Measurements from ENCODE around the gene KRT16. TPM values are rescaled to one million over a fixed set of nuclear protein-coding genes. Genes with fewer than 3 reads are reported as not detected.
"Not testable (repeated sequence)": the region's sequence is repeated elsewhere in the genome, so short reads cannot be mapped to it uniquely, and the experiment has no call there.

KRT16 gene
- total RNA-seq: not detected

- H3K9me3 ChIP-seq (ENCODE audit: low read depth, low read length); H3K4me3 ChIP-seq (ENCODE audit: low read length); H3K27me3 ChIP-seq (ENCODE audit: insufficient read depth, low read length); H3K4me1 ChIP-seq (ENCODE audit: insufficient read depth, low read length): not testable (repeated sequence)
Measured at GRCh38 chr17:41612376-41613160, at the start of gene KRT16. TSS of gene KRT16 (minus strand) at chr17:41612767. CDS start at chr17:41612688, 79 bp downstream.

DNA sequence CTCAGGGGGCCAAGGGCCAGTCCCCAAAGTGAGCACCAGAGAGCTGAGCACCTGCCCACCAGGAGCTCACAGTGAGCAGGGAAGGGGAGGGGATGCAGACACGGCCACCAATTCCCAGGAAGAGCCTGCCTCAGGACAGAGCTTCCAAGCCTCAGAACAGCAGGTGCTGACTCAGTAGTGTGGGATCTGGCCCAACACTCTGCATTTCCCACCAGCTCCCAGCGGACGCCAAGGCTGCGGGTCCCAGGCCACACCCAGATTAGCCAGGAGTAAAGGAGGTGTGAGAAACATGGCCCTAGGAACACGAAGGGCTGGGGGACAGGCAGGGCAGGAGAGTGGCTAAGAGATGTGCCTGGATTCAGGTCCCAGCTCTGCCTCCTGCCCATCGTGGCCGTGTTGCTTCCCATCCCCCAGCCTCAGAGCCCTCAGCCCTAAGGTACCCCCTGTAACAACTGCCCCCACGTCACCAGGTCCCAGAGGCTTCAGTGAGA, 47.7 kb upstream of the KRT16 start:
- H3K4me1 ChIP-seq (ENCODE audit: insufficient read depth, low read length): no peaks in the 10 kb centered on the region
- no peak overlapping the region for H3K4me3 ChIP-seq (ENCODE audit: low read length)
- no peaks in the 10 kb centered on the region for H3K9me3 ChIP-seq (ENCODE audit: low read depth, low read length)
- no peaks in the 10 kb centered on the region for H3K27me3 ChIP-seq (ENCODE audit: insufficient read depth, low read length)

GRCh38 chr17:41659427-41660212, 47.1 kb upstream of the KRT16 start:
- no peaks in the 10 kb centered on the region for H3K27me3 ChIP-seq (ENCODE audit: insufficient read depth, low read length)
- H3K9me3 ChIP-seq (ENCODE audit: low read depth, low read length): no peaks in the 10 kb centered on the region
- no peaks in the 10 kb centered on the region for H3K4me1 ChIP-seq (ENCODE audit: insufficient read depth, low read length)
- no peak overlapping the region for H3K4me3 ChIP-seq (ENCODE audit: low read length)

GRCh38 chr17:41658846-41659245, 46.3 kb upstream of the KRT16 start:
- no peaks in the 10 kb centered on the region for H3K9me3 ChIP-seq (ENCODE audit: low read depth, low read length)
- no peaks in the 10 kb centered on the region for H3K27me3 ChIP-seq (ENCODE audit: insufficient read depth, low read length)
- H3K4me3 ChIP-seq (ENCODE audit: low read length): no peak overlapping the region
- H3K4me1 ChIP-seq (ENCODE audit: insufficient read depth, low read length): no peaks in the 10 kb centered on the region

- no peaks in the 10 kb centered on the region for H3K9me3 ChIP-seq (ENCODE audit: low read depth, low read length)
- H3K4me3 ChIP-seq (ENCODE audit: low read length): no peak overlapping the region
- H3K27me3 ChIP-seq (ENCODE audit: insufficient read depth, low read length): no peaks in the 10 kb centered on the region
- no peaks in the 10 kb centered on the region for H3K4me1 ChIP-seq (ENCODE audit: insufficient read depth, low read length)
Measured at GRCh38 chr17:41657936-41658335, 45.4 kb upstream of the KRT16 start.

DNA sequence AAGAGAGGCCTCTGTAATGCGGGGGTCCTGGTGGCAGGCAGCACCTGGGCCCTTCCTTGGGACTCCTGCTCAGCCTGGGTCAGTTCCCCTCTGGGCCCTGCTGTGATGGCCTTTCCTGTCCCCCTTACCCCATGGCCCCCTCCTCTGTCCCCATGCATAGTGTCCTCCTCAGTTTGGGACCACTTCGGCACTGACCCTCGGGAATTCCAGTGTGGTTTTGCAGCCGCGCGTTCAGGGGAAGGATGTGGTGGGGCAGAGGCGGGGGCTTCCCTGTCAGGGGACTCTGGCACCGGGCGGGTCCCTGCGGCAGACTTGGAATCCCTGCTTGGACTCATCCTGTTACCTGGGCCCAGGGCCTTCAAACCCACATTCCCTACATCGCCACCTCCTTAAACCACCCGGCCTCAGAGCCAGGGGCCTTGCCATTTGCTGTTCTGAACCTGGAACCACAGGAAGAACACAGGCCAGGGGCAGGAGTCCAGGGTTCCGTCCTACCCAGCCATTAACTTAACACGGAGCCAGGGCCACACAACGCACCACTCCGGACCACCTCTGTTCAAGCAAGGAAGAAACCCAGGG, 44.7 kb upstream of the KRT16 start:
- Histone ChIP-seq H3K4me1 (ENCODE audit: insufficient read depth, low read length) (no peaks in the 10 kb centered on the region), H3K9me3 (ENCODE audit: low read depth, low read length) (no peaks in the 10 kb centered on the region), H3K4me3 (ENCODE audit: low read length) (no peak overlapping the region), H3K27me3 (ENCODE audit: insufficient read depth, low read length) (no peaks in the 10 kb centered on the region)

- no peaks in the 10 kb centered on the region for H3K27me3 ChIP-seq (ENCODE audit: insufficient read depth, low read length)
- no peaks in the 10 kb centered on the region for H3K9me3 ChIP-seq (ENCODE audit: low read depth, low read length)
- H3K4me1 ChIP-seq (ENCODE audit: insufficient read depth, low read length): no peaks in the 10 kb centered on the region
- no peak overlapping the region for H3K4me3 ChIP-seq (ENCODE audit: low read length)
Measured at GRCh38 chr17:41656249-41657023, 43.9 kb upstream of the KRT16 start.

DNA sequence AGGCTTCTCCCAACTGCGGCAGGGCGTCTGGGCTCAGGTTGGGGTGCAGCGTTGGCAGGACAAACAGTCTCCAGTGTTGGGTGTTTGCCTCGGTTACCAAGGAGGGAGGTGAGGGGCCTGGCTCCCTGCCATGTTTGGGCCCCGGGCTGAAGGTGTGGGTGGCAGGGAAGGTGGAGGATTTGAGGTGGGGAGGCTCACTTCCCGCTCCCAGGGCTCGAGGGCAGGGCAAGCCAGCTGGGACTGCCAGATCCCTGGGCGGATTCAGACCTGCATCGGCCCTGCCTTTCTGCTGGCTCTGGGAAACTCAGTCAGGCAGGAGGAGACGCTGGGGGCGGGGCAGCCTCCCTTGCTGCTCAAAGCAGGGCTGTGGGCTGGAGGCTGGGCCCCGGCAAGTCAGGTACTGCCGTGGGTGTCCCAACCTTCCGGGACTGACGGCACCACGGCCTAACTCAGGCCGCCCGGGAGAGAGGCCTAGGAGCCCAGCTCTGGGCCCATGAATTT, 43.1 kb upstream of the KRT16 start:
- H3K27me3 ChIP-seq (ENCODE audit: insufficient read depth, low read length): no peaks in the 10 kb centered on the region
- no peak overlapping the region for H3K4me3 ChIP-seq (ENCODE audit: low read length)
- H3K9me3 ChIP-seq (ENCODE audit: low read depth, low read length): no peaks in the 10 kb centered on the region
- no peaks in the 10 kb centered on the region for H3K4me1 ChIP-seq (ENCODE audit: insufficient read depth, low read length)

DNA sequence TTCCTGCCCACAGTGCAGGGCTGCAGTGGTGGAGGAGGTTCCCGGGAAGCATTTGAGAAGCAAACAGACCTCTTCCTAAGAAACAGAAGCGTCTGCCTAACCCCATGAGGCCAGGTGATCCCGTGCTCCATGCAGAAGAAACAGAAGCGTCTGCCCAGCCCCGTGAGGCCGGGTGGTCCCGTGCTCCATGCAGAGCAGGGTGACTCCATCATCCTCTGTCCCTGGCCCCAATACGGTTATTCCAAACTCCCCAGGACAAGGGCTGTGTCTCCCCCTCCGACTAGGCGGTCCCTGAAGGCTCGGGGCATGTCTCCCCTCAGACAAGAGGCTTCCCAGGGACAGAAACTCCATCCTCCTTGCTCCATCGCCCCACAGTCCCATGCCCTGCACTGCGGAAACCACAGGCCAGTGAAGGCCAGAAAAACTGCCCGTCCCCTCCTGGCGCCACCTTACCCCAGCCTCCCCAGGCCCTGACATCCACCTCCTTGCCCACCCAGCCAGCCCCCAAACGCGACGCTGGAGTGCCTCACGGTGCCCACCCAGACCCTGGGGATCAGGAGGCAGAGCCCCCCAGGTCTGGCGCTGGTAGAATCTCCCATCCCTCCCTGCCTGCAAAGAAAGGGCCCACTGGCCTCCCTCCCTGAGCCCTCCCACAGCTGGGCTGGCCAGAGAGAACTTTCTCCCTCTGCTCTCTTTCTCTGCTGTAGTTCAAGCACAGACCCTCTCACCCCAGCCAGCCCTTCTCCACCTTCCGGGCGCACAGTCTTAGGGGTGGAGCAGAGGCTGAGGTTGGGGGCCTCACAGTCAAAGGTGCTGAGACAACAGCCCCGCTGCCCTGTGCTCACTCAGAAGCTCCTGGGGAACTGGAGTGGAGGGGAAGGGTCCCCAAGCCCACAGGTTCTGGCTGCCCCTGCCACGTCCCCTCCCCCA, 42.4 kb upstream of the KRT16 start:
- no peaks in the 10 kb centered on the region for H3K9me3 ChIP-seq (ENCODE audit: low read depth, low read length)
- H3K4me1 ChIP-seq (ENCODE audit: insufficient read depth, low read length): no peaks in the 10 kb centered on the region
- H3K27me3 ChIP-seq (ENCODE audit: insufficient read depth, low read length): no peaks in the 10 kb centered on the region
- no peak overlapping the region for H3K4me3 ChIP-seq (ENCODE audit: low read length)

DNA sequence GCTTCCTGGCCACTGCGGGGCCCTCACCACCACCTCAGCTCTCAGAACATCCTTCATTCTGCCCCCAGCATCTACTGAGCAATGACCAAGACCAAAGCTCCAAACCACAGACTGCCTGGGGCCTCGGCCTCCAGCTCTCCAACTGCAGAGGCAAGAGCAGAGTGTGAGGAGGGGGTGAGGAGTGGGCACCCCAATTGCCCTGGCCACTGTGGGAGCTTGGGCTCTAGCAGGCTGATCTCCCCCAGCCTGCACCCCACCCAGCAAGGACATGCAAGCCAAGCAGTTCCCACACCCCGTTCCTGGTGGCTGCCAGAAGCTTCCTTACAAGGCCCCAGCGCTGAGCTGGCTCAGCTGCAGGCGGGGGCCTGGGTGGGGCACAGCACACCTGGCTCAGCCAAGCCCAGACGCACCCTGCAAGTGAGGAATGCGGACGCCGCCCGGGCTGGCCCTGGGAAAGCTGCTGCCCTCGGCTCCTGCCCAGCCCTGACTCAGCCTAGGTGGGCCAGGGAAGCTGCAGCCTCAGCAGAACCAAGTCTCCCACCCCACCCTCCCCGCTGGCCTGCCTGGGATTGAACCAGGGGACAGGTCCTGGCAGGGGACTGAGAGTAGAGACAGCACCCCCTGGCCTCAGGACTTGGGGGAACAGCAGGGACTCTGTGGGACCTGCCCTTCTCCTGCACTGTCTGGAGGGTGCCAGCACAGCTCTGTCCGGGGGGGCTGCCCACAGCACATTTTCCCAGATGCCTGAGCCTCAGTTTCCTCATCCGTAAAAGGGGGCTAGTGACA, 41.5 kb upstream of the KRT16 start:
- H3K27me3 ChIP-seq (ENCODE audit: insufficient read depth, low read length): no peaks in the 10 kb centered on the region
- H3K4me3 ChIP-seq (ENCODE audit: low read length): no peak overlapping the region
- H3K9me3 ChIP-seq (ENCODE audit: low read depth, low read length): no peaks in the 10 kb centered on the region
- no peaks in the 10 kb centered on the region for H3K4me1 ChIP-seq (ENCODE audit: insufficient read depth, low read length)

DNA sequence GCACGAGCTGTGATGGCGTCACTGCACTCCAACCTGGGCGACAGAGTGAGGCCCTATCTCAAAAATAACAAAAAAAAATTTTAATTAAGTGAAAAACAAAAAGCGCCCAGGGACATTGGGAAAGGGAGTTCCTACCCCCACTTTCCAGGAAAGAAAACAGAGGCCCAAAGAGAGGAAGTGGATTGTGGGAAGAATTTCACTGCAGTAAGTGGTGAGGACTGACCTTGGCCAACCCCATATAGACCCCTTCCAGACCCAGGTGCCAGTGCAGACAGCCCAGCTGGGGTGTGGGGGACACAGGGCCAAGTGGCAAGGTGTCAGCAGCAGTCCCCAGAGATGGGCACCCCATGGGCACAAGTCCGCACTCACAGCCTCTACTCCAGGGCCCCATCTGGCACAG, 40.9 kb upstream of the KRT16 start:
- Histone ChIP-seq H3K27me3 (ENCODE audit: insufficient read depth, low read length) (no peaks in the 10 kb centered on the region), H3K4me1 (ENCODE audit: insufficient read depth, low read length) (peaks cover 5% of the 10 kb centered on the region), H3K9me3 (ENCODE audit: low read depth, low read length) (no peaks in the 10 kb centered on the region), H3K4me3 (ENCODE audit: low read length) (no peak overlapping the region)

GRCh38 chr17:41652461-41652970, 39.9 kb upstream of the KRT16 start:
- no peak overlapping the region for H3K4me3 ChIP-seq (ENCODE audit: low read length)
- no peaks in the 10 kb centered on the region for H3K27me3 ChIP-seq (ENCODE audit: insufficient read depth, low read length)
- H3K4me1 ChIP-seq (ENCODE audit: insufficient read depth, low read length): peaks cover 14% of the 10 kb centered on the region

More at GRCh38 chr17:41652461-41652970, 39.9 kb upstream of the KRT16 start:
- no peaks in the 10 kb centered on the region for H3K9me3 ChIP-seq (ENCODE audit: low read depth, low read length)
